Keratinocyte (primary cell): ENCODE data around the gene ILK.

ENCODE experiments used
- EZH2 ChIP-seq: IDR thresholded peaks from one replicate; pipeline ENCODE4 v1.6.1; 2012; ENCODE audit warnings: inconsistent platforms, mild to moderate bottlenecking, low read length, moderate library complexity
- TF ChIP-seq, protein P1 (sequence below), 3 experiments: IDR thresholded peaks in 1 of 3; conservative IDR thresholded peaks in 1 of 3; optimal IDR thresholded peaks in 1 of 3; 2 replicates in 2 of 3; 3 replicates in 1 of 3; pipeline versions ENCODE3 to v1.5.1; 2011; ENCODE audit warnings: low read length in 3 of 3, mild to moderate bottlenecking in 3 of 3, moderate library complexity in 2 of 3, control low read depth in 1 of 3, inconsistent platforms in 1 of 3; ENCODE audit not compliant: insufficient read depth in 2 of 3; ENCODE audit errors: extremely low read depth in 1 of 3

- TF ChIP-seq, protein P1, sequence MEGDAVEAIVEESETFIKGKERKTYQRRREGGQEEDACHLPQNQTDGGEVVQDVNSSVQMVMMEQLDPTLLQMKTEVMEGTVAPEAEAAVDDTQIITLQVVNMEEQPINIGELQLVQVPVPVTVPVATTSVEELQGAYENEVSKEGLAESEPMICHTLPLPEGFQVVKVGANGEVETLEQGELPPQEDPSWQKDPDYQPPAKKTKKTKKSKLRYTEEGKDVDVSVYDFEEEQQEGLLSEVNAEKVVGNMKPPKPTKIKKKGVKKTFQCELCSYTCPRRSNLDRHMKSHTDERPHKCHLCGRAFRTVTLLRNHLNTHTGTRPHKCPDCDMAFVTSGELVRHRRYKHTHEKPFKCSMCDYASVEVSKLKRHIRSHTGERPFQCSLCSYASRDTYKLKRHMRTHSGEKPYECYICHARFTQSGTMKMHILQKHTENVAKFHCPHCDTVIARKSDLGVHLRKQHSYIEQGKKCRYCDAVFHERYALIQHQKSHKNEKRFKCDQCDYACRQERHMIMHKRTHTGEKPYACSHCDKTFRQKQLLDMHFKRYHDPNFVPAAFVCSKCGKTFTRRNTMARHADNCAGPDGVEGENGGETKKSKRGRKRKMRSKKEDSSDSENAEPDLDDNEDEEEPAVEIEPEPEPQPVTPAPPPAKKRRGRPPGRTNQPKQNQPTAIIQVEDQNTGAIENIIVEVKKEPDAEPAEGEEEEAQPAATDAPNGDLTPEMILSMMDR (optimal IDR thresholded peaks at IDR 0.05 in 1 of 3, IDR thresholded peaks at IDR 0.05 in 1 of 3, conservative IDR thresholded peaks at IDR 0.05 in 1 of 3; ENCODE audit: extremely low read depth in 1 of 3, insufficient read depth in 2 of 3, low read length in 3 of 3) = no peak
- TF ChIP-seq EZH2 = no peak
Observed at GRCh38 chr11:6626971-6627761, 23.6 kb downstream of the ILK start.
